Effector memory CD4-positive, alpha-beta T cell (primary cell): ENCODE results near the gene ADGRG4.

Source experiments
- DNase-seq, 3 donors: peaks; one replicate each; pipeline ENCODE4 v3.0.0-alpha.2; 2020
- H3K27ac ChIP-seq: 2 replicates; pipeline ENCODE4 v1.7.0; 2013; ENCODE audit warnings: mild to moderate bottlenecking, low read length, moderate library complexity; ENCODE audit not compliant: insufficient read depth, poor library complexity, severe bottlenecking
- H3K27me3 ChIP-seq: replicated peaks from 2 replicates; pipeline ENCODE4 v1.7.0; 2013; ENCODE audit warnings: mild to moderate bottlenecking, low read length; ENCODE audit not compliant: insufficient read depth, control insufficient read depth, poor library complexity, severe bottlenecking
- H3K36me3 ChIP-seq: 2 replicates; pipeline ENCODE4 v1.7.0; 2013; ENCODE audit warnings: mild to moderate bottlenecking, low read length, moderate library complexity; ENCODE audit not compliant: control insufficient read depth, insufficient read depth
- H3K4me1 ChIP-seq: 2 replicates; pipeline ENCODE4 v1.7.0; 2013; ENCODE audit warnings: low read length, mild to moderate bottlenecking; ENCODE audit not compliant: control insufficient read depth, insufficient read depth, poor library complexity, severe bottlenecking
- H3K4me3 ChIP-seq: 2 replicates; pipeline ENCODE4 v1.7.0; 2013; ENCODE audit warnings: low read length, low read depth, mild to moderate bottlenecking; ENCODE audit not compliant: insufficient read depth, poor library complexity, severe bottlenecking
- H3K9me3 ChIP-seq: 2 replicates; pipeline ENCODE4 v1.7.0; 2013; ENCODE audit warnings: mild to moderate bottlenecking, low read length, moderate library complexity; ENCODE audit not compliant: control insufficient read depth

ADGRG4 gene

DNA sequence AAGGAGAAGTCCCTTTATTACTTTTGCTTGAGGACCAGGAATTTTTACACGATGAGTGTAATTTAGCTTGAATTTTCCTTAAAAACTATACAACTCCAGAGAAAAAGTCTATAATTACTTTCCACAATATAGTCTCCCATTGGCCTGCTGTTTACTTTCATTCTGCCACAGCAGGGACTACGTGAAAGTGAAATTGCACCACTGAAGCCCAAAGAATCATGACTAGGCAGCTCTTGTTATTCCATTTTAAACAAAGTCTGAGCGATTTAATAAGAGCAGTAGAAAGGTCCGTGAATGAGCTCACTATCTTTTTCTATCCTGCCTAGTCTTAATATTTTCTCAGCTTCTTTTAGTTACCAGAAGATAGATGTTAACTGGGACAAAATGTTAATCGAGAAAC is 68.6 kb downstream of the ADGRG4 start:
- Histone ChIP-seq H3K27me3 (peaks cover 3% of the 10 kb centered on the region), H3K9me3 (no peaks in the 10 kb centered on the region), H3K4me1 (no peaks in the 10 kb centered on the region), H3K4me3 (no peak overlapping the region), H3K36me3 (no peaks in the 10 kb centered on the region), H3K27ac (no peak overlapping the region)
- DNase-seq: no peak

- no peaks in the 10 kb centered on the region for H3K36me3 ChIP-seq
- no peaks in the 10 kb centered on the region for H3K27me3 ChIP-seq
- H3K9me3 ChIP-seq: no peaks in the 10 kb centered on the region
- DNase-seq: no peak
- H3K4me1 ChIP-seq: no peaks in the 10 kb centered on the region
- H3K27ac ChIP-seq: no peak overlapping the region
- H3K4me3 ChIP-seq: no peak overlapping the region
Measured at GRCh38 chrX:136376713-136377112, 76.0 kb downstream of the ADGRG4 start.

- Histone ChIP-seq H3K27ac (no peak overlapping the region), H3K27me3 (no peaks in the 10 kb centered on the region), H3K9me3 (no peaks in the 10 kb centered on the region), H3K4me3 (no peak overlapping the region), H3K4me1 (no peaks in the 10 kb centered on the region), H3K36me3 (no peaks in the 10 kb centered on the region)
- DNase-seq: no peak
Measured at GRCh38 chrX:136380010-136380769, 79.4 kb downstream of the ADGRG4 start.

- H3K4me1 ChIP-seq: no peaks in the 10 kb centered on the region
- H3K36me3 ChIP-seq: no peaks in the 10 kb centered on the region
- H3K27me3 ChIP-seq: no peaks in the 10 kb centered on the region
- H3K9me3 ChIP-seq: no peaks in the 10 kb centered on the region
- no peak overlapping the region for H3K4me3 ChIP-seq
- DNase-seq: no peak
- H3K27ac ChIP-seq: no peak overlapping the region
Measured at GRCh38 chrX:136386173-136386572, 85.4 kb downstream of the ADGRG4 start.

DNA sequence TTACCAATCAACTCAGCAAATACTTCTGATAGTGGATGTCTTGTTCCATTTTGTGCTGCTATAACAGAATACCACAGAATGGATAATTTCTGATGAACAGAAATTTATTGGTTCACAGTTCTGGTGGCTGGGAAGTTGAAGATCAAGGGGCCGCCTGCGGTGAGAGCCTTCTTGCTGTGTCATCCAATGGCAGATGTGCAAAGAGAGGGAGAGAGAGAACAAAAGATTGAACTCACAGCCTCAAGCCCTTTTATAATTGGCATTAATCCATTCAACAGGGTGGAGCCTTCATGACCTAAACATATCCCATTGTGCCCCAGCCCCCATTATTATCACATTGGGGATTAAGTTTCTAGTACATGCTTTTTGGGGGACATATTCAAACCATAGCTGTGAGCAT is 86.1 kb downstream of the ADGRG4 start:
- DNase-seq: no peak
- H3K36me3 ChIP-seq: no peaks in the 10 kb centered on the region
- no peak overlapping the region for H3K4me3 ChIP-seq
- H3K27me3 ChIP-seq: no peaks in the 10 kb centered on the region
- H3K27ac ChIP-seq: no peak overlapping the region
- H3K4me1 ChIP-seq: no peaks in the 10 kb centered on the region
- H3K9me3 ChIP-seq: no peaks in the 10 kb centered on the region

DNA sequence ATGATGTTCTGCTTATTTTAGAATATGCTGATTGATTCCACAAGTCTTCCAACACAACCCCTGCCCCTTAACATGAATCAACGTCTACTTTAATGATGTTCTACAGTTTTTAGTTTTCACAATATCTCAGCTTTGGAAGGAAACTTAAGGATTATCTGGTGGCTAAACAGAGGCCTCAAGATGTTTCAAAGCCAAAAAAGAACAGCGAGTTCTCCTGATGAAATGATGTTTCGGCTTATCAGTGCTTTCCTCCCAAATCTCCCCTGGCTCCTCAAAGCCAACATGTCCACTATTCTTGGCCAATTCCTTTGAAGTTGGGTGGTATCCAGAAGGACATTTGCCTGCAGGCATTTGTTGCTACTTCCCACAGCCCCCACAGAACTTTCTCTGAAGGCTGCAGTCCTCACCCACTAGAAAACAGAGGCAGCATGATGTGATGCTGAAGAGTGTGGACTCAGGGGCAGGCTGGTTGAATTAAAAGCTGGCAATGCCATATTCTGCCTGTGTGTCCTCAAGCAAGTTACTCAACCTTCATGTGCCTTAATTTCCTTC is 87.3 kb downstream of the ADGRG4 start:
- DNase-seq: no peak
- H3K4me3 ChIP-seq: no peak overlapping the region
- H3K27me3 ChIP-seq: no peaks in the 10 kb centered on the region
- H3K4me1 ChIP-seq: no peaks in the 10 kb centered on the region
- no peaks in the 10 kb centered on the region for H3K36me3 ChIP-seq
- H3K9me3 ChIP-seq: no peaks in the 10 kb centered on the region
- H3K27ac ChIP-seq: no peak overlapping the region

DNA sequence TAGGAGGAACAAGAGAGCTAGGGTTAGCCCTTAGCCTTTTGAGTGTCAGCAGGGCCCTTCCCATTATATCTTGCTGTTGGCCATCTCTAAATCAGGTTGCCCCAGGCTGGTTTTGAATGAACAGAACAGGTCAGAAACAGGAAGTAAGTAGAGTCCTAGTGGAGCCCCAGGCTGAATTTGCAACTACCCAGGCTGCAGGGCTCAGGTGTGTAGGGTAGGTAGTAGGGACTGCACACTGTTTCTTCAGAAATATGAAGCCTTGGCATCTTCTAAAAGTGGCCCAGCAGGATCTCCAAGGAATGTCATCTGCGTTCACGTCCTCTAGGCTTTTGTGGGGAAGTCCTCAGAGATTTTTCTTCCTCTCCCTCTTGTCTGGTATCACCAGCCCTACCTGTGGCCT is 90.2 kb downstream of the ADGRG4 start:
- Histone ChIP-seq H3K4me3 (no peak overlapping the region), H3K4me1 (no peaks in the 10 kb centered on the region), H3K36me3 (no peaks in the 10 kb centered on the region), H3K27me3 (no peaks in the 10 kb centered on the region), H3K27ac (no peak overlapping the region), H3K9me3 (no peaks in the 10 kb centered on the region)
- DNase-seq: no peak

DNA sequence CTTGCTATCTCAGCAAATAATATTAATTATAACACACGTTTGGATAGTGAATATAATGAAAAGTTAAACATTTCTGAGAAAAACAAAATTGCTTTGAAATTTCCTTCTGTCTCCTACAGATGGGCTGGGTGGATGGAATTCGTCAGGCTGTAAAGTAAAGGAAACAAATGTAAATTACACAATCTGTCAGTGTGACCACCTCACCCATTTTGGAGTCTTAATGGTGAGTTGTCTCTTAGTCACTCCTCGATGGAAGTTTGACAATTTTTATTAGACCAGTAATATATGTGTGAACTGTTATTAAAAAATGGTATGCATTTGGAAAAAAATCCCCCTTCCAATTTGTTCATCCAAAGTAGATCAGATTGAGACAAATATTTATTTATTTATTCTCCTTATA is 94.5 kb downstream of the ADGRG4 start:
- Histone ChIP-seq H3K27ac (no peak overlapping the region), H3K36me3 (no peaks in the 10 kb centered on the region), H3K9me3 (no peaks in the 10 kb centered on the region), H3K4me1 (no peaks in the 10 kb centered on the region), H3K27me3 (no peaks in the 10 kb centered on the region), H3K4me3 (no peak overlapping the region)
- no peak for DNase-seq

DNA sequence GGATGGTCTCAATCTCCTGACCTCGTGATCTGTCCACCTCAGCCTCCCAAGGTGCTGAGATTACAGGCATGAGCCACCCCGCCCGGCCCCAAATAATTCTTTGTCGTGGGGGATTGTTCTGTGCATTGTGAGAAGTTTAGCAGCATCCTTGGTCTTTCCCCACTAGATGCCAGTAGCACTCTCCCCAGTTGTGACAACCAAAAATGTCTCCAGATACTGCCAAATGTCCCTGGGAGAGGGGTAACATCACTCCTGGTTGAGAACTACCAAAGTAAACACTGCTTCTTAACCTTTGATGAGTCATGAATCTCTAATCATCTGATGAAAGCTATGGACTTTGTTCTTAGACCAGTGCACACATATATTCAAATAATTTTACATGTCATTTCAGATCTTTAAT is 96.2 kb downstream of the ADGRG4 start:
- Histone ChIP-seq H3K36me3 (no peaks in the 10 kb centered on the region), H3K4me1 (no peaks in the 10 kb centered on the region), H3K4me3 (no peak overlapping the region), H3K9me3 (no peaks in the 10 kb centered on the region), H3K27me3 (no peaks in the 10 kb centered on the region), H3K27ac (no peak overlapping the region)
- no peak for DNase-seq

GRCh38 chrX:136405126-136405525 is 104.4 kb downstream of the ADGRG4 start:
- H3K27me3 ChIP-seq: no peaks in the 10 kb centered on the region
- no peaks in the 10 kb centered on the region for H3K36me3 ChIP-seq
- no peak overlapping the region for H3K4me3 ChIP-seq
- H3K4me1 ChIP-seq: no peaks in the 10 kb centered on the region
- no peaks in the 10 kb centered on the region for H3K9me3 ChIP-seq
- H3K27ac ChIP-seq: no peak overlapping the region
- no peak for DNase-seq
